Stimulated activated CD8-positive, alpha-beta memory T cell treated with anti-CD3 and anti-CD28 coated beads, Interleukin-12 subunit alpha, Interleukin-12 subunit beta, amount 100 ng/mL, for 1 hour (primary cell): ENCODE measurements around the gene CTBP2.

ENCODE experiments used
- DNase-seq: peaks from one replicate; pipeline ENCODE4 v3.0.0-alpha.2; 2020; ENCODE audit warnings: low read depth

Gene CTBP2

GRCh38 chr10:125159932-125160855 lies at the start of gene CTBP2:
Gene CTBP2 (minus strand): TSS chr10:125160563.
- no peak for DNase-seq

- no peak for DNase-seq
Measured at GRCh38 chr10:125209591-125210355, 49.4 kb upstream of the CTBP2 start.

- DNase-seq = no peak
Measured at GRCh38 chr10:125208854-125209565, 48.6 kb upstream of the CTBP2 start.

GRCh38 chr10:125206623-125207022 lies 46.3 kb upstream of the CTBP2 start:
- no peak for DNase-seq

GRCh38 chr10:125205431-125205830 lies 45.1 kb upstream of the CTBP2 start:
- no peak for DNase-seq

GRCh38 chr10:125204400-125204799 lies 44.0 kb upstream of the CTBP2 start:
- DNase-seq = no peak

GRCh38 chr10:125203186-125203800 lies 42.9 kb upstream of the CTBP2 start:
- DNase-seq = no peak

- no peak for DNase-seq
Measured at GRCh38 chr10:125201791-125202622, 41.6 kb upstream of the CTBP2 start.

GRCh38 chr10:125201108-125201524 lies 40.8 kb upstream of the CTBP2 start:
- DNase-seq = no peak

- no peak for DNase-seq
Measured at GRCh38 chr10:125200396-125200795, 40.0 kb upstream of the CTBP2 start.

GRCh38 chr10:125199270-125199669 lies 38.9 kb upstream of the CTBP2 start:
- DNase-seq = no peak

GRCh38 chr10:125194814-125195213 lies 34.5 kb upstream of the CTBP2 start:
- DNase-seq = no peak

- no peak for DNase-seq
Measured at GRCh38 chr10:125193306-125193877, 33.0 kb upstream of the CTBP2 start.

GRCh38 chr10:125192620-125193019 lies 32.3 kb upstream of the CTBP2 start:
- no peak for DNase-seq

- DNase-seq = no peak
Measured at GRCh38 chr10:125192005-125192404, 31.6 kb upstream of the CTBP2 start.

- DNase-seq = no peak
Measured at GRCh38 chr10:125190946-125191345, 30.6 kb upstream of the CTBP2 start.

- no peak for DNase-seq
Measured at GRCh38 chr10:125190414-125190813, 30.1 kb upstream of the CTBP2 start.

GRCh38 chr10:125189162-125189561 lies 28.8 kb upstream of the CTBP2 start:
- DNase-seq = no peak

GRCh38 chr10:125187238-125188194 lies 27.2 kb upstream of the CTBP2 start:
- DNase-seq = no peak
